ENCODE data around the gene TEX26.

DNA sequence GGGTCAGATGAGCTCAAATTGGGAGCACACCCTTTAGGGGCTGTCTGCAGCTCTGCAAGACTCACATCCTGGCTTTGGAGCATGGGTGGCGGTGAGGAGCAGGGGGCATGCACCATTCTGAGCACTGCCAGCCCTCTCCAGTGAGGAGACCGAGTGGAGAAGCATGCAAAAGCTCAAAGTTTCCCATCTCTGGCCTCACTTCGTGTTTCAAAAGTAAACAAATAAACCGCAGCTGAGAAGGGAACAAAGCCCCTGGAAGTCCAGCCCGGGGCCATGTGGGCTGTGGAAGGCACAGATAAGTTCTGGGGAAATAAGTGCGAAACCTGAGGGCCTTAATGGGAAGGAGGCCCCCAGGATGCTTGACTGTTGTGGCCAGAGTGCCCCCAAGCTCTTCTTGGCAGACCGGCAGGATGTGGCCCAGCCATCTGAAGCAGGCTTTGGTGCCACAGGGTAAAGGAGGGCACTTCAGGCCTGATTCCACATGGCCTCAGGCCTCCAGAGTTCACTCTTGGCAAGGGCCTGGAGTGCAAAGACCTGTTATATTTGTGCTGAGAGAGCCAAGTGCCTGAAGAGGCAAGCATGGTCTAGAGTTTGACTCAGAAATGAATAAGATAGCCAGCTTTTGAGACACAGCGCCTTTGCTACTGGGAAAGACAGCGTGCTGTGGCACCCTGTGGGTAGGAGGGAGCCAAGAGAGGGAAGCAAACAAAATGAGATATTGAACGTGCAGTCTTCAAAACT lies 25.2 kb upstream of the TEX26 start:
- TF ChIP-seq CTCF (tag by site-specific recombination; IDR thresholded peaks at IDR 0.05) (no peak), ZNF157 (tag by site-specific recombination; IDR thresholded peaks at IDR 0.05) (no peak), ZNF155 (tag by site-specific recombination; IDR thresholded peaks at IDR 0.05) (no peak), ZNF423 (tag by site-specific recombination; IDR thresholded peaks at IDR 0.05) (no peak), YY1 (tag by site-specific recombination; IDR thresholded peaks at IDR 0.05) (no peak), ZNF510 (tag by site-specific recombination; IDR thresholded peaks at IDR 0.05; ENCODE audit: insufficient replicate concordance) (no peak), REST (tag by site-specific recombination; IDR thresholded peaks at IDR 0.05) (no peak), ZNF112 (tag by site-specific recombination; IDR thresholded peaks at IDR 0.05) (no peak), ZNF274 (IDR thresholded peaks at IDR 0.05; ENCODE audit: low read length) (no peak), ZNF274 (tag by site-specific recombination; IDR thresholded peaks at IDR 0.05; ENCODE audit: borderline replicate concordance) (no peak)
- TF ChIP-seq, protein P1, sequence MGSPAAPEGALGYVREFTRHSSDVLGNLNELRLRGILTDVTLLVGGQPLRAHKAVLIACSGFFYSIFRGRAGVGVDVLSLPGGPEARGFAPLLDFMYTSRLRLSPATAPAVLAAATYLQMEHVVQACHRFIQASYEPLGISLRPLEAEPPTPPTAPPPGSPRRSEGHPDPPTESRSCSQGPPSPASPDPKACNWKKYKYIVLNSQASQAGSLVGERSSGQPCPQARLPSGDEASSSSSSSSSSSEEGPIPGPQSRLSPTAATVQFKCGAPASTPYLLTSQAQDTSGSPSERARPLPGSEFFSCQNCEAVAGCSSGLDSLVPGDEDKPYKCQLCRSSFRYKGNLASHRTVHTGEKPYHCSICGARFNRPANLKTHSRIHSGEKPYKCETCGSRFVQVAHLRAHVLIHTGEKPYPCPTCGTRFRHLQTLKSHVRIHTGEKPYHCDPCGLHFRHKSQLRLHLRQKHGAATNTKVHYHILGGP (tag by site-specific recombination; IDR thresholded peaks at IDR 0.05), result no peak
- TF ChIP-seq, protein P2, sequence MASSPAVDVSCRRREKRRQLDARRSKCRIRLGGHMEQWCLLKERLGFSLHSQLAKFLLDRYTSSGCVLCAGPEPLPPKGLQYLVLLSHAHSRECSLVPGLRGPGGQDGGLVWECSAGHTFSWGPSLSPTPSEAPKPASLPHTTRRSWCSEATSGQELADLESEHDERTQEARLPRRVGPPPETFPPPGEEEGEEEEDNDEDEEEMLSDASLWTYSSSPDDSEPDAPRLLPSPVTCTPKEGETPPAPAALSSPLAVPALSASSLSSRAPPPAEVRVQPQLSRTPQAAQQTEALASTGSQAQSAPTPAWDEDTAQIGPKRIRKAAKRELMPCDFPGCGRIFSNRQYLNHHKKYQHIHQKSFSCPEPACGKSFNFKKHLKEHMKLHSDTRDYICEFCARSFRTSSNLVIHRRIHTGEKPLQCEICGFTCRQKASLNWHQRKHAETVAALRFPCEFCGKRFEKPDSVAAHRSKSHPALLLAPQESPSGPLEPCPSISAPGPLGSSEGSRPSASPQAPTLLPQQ (tag by site-specific recombination; IDR thresholded peaks at IDR 0.05), result no peak
- TF ChIP-seq, protein P3, sequence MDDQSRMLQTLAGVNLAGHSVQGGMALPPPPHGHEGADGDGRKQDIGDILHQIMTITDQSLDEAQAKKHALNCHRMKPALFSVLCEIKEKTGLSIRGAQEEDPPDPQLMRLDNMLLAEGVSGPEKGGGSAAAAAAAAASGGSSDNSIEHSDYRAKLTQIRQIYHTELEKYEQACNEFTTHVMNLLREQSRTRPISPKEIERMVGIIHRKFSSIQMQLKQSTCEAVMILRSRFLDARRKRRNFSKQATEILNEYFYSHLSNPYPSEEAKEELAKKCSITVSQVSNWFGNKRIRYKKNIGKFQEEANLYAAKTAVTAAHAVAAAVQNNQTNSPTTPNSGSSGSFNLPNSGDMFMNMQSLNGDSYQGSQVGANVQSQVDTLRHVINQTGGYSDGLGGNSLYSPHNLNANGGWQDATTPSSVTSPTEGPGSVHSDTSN (CRISPR knock-in tag; IDR thresholded peaks at IDR 0.05), result no peak
- TF ChIP-seq, protein P4, sequence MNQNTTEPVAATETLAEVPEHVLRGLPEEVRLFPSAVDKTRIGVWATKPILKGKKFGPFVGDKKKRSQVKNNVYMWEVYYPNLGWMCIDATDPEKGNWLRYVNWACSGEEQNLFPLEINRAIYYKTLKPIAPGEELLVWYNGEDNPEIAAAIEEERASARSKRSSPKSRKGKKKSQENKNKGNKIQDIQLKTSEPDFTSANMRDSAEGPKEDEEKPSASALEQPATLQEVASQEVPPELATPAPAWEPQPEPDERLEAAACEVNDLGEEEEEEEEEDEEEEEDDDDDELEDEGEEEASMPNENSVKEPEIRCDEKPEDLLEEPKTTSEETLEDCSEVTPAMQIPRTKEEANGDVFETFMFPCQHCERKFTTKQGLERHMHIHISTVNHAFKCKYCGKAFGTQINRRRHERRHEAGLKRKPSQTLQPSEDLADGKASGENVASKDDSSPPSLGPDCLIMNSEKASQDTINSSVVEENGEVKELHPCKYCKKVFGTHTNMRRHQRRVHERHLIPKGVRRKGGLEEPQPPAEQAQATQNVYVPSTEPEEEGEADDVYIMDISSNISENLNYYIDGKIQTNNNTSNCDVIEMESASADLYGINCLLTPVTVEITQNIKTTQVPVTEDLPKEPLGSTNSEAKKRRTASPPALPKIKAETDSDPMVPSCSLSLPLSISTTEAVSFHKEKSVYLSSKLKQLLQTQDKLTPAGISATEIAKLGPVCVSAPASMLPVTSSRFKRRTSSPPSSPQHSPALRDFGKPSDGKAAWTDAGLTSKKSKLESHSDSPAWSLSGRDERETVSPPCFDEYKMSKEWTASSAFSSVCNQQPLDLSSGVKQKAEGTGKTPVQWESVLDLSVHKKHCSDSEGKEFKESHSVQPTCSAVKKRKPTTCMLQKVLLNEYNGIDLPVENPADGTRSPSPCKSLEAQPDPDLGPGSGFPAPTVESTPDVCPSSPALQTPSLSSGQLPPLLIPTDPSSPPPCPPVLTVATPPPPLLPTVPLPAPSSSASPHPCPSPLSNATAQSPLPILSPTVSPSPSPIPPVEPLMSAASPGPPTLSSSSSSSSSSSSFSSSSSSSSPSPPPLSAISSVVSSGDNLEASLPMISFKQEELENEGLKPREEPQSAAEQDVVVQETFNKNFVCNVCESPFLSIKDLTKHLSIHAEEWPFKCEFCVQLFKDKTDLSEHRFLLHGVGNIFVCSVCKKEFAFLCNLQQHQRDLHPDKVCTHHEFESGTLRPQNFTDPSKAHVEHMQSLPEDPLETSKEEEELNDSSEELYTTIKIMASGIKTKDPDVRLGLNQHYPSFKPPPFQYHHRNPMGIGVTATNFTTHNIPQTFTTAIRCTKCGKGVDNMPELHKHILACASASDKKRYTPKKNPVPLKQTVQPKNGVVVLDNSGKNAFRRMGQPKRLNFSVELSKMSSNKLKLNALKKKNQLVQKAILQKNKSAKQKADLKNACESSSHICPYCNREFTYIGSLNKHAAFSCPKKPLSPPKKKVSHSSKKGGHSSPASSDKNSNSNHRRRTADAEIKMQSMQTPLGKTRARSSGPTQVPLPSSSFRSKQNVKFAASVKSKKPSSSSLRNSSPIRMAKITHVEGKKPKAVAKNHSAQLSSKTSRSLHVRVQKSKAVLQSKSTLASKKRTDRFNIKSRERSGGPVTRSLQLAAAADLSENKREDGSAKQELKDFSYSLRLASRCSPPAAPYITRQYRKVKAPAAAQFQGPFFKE (tag by site-specific recombination; IDR thresholded peaks at IDR 0.05; ENCODE audit: borderline replicate concordance), result no peak
